ENCODE results near the gene SHOC1. TPM values are rescaled to one million over a fixed set of nuclear protein-coding genes. Genes with fewer than 3 reads are reported as not detected.

Gene SHOC1
- total RNA-seq, 2 experiments from 2014 or later = not detected

GRCh38 chr9:111838439-111838838 is 43.7 kb upstream of the SHOC1 start:
- CTCF ChIA-PET (ENCODE audit: unreplicated experiment) = no interaction called here
- Histone ChIP-seq H2AFZ (ENCODE audit: low read length) (no peak overlapping the region), H3K27ac (ENCODE audit: low read depth, low read length, poor library complexity, severe bottlenecking) (no peak overlapping the region), H3K79me2 (ENCODE audit: insufficient read depth, low read depth, low read length) (no peaks in the 10 kb centered on the region), H3K4me3 (ENCODE audit: low read depth, low read length, poor library complexity, severe bottlenecking) (no peak overlapping the region), H3K4me1 (ENCODE audit: insufficient read depth, low read length, poor library complexity, severe bottlenecking) (no peaks in the 10 kb centered on the region), H3K4me2 (ENCODE audit: low read length) (no peak overlapping the region), H4K20me1 (ENCODE audit: insufficient read depth, low read length) (no peaks in the 10 kb centered on the region), H3K9me2 (ENCODE audit: insufficient read depth, low read length) (no peaks in the 10 kb centered on the region), H3K36me3 (ENCODE audit: insufficient read depth, low read length) (no peaks in the 10 kb centered on the region), H3K9me3 (ENCODE audit: low read length) (no peaks in the 10 kb centered on the region)
- POLR2A ChIA-PET = no interaction called here
- intact Hi-C loops (cut with micrococcal nuclease; ENCODE audit: unreplicated experiment) = no loop called here
- BruUV-seq (replicated peaks) = no TSS peak
- no peak for DNase-seq (ENCODE audit: low spot score)
- no peak for TF ChIP-seq EZH2phosphoT487 (IDR thresholded peaks at IDR 0.05; ENCODE audit: borderline replicate concordance, low read depth, low read length)
- TF ChIP-seq CTCF (conservative IDR thresholded peaks at IDR 0.05; ENCODE audit: low read length) = no peak

GRCh38 chr9:111836311-111836710 is 41.6 kb upstream of the SHOC1 start:
- intact Hi-C loops (cut with micrococcal nuclease; ENCODE audit: unreplicated experiment) = no loop called here

GRCh38 chr9:111833941-111834340 is 39.2 kb upstream of the SHOC1 start:
- H3K4me2 ChIP-seq (ENCODE audit: low read length) = no peak overlapping the region
- no peaks in the 10 kb centered on the region for H3K36me3 ChIP-seq (ENCODE audit: insufficient read depth, low read length)
- POLR2A ChIA-PET = no interaction called here
- no peak overlapping the region for H3K4me3 ChIP-seq (ENCODE audit: low read depth, low read length, poor library complexity, severe bottlenecking)
- no peak overlapping the region for H3K27ac ChIP-seq (ENCODE audit: low read depth, low read length, poor library complexity, severe bottlenecking)
- H3K9me2 ChIP-seq (ENCODE audit: insufficient read depth, low read length) = no peaks in the 10 kb centered on the region
- no peak for TF ChIP-seq EZH2phosphoT487 (IDR thresholded peaks at IDR 0.05; ENCODE audit: borderline replicate concordance, low read depth, low read length)
- TF ChIP-seq CTCF (conservative IDR thresholded peaks at IDR 0.05; ENCODE audit: low read length) = no peak
- DNase-seq (ENCODE audit: low spot score) = no peak
- CTCF ChIA-PET (ENCODE audit: unreplicated experiment) = no interaction called here
- H3K9me3 ChIP-seq (ENCODE audit: low read length) = no peaks in the 10 kb centered on the region
- BruUV-seq (replicated peaks) = no TSS peak
- no peak overlapping the region for H2AFZ ChIP-seq (ENCODE audit: low read length)
- H4K20me1 ChIP-seq (ENCODE audit: insufficient read depth, low read length) = no peaks in the 10 kb centered on the region
- no peaks in the 10 kb centered on the region for H3K4me1 ChIP-seq (ENCODE audit: insufficient read depth, low read length, poor library complexity, severe bottlenecking)
- intact Hi-C loops (cut with micrococcal nuclease; ENCODE audit: unreplicated experiment) = no loop called here
- no peaks in the 10 kb centered on the region for H3K79me2 ChIP-seq (ENCODE audit: insufficient read depth, low read depth, low read length)

More at GRCh38 chr9:111836311-111836710, 41.6 kb upstream of the SHOC1 start:
- POLR2A ChIA-PET = no interaction called here
- no peak overlapping the region for H3K4me3 ChIP-seq (ENCODE audit: low read depth, low read length, poor library complexity, severe bottlenecking)
- H3K36me3 ChIP-seq (ENCODE audit: insufficient read depth, low read length) = no peaks in the 10 kb centered on the region
- H2AFZ ChIP-seq (ENCODE audit: low read length) = no peak overlapping the region
- H3K27ac ChIP-seq (ENCODE audit: low read depth, low read length, poor library complexity, severe bottlenecking) = no peak overlapping the region
- H3K9me3 ChIP-seq (ENCODE audit: low read length) = no peaks in the 10 kb centered on the region
- TF ChIP-seq EZH2phosphoT487 (IDR thresholded peaks at IDR 0.05; ENCODE audit: borderline replicate concordance, low read depth, low read length) = no peak
- TF ChIP-seq CTCF (conservative IDR thresholded peaks at IDR 0.05; ENCODE audit: low read length) = no peak
- no peaks in the 10 kb centered on the region for H3K4me1 ChIP-seq (ENCODE audit: insufficient read depth, low read length, poor library complexity, severe bottlenecking)
- CTCF ChIA-PET (ENCODE audit: unreplicated experiment) = no interaction called here
- H3K4me2 ChIP-seq (ENCODE audit: low read length) = no peak overlapping the region
- BruUV-seq (replicated peaks) = no TSS peak
- H3K9me2 ChIP-seq (ENCODE audit: insufficient read depth, low read length) = no peaks in the 10 kb centered on the region
- no peaks in the 10 kb centered on the region for H3K79me2 ChIP-seq (ENCODE audit: insufficient read depth, low read depth, low read length)
- H4K20me1 ChIP-seq (ENCODE audit: insufficient read depth, low read length) = no peaks in the 10 kb centered on the region
- DNase-seq (ENCODE audit: low spot score) = no peak

All from OCI-LY7 (cell line).